HG03571 (cell line): ENCODE results near the gene LAGE3.
A peak's percentile ranks its signal among the peaks of the same experiment; 100 is the strongest.

Experiments used
- ATAC-seq: cut with Tn5 transposase; IDR thresholded peaks from one replicate; pipeline ENCODE4 v1.9.1; 2021; ENCODE audit not compliant: unreplicated experiment

LAGE3 gene

DNA sequence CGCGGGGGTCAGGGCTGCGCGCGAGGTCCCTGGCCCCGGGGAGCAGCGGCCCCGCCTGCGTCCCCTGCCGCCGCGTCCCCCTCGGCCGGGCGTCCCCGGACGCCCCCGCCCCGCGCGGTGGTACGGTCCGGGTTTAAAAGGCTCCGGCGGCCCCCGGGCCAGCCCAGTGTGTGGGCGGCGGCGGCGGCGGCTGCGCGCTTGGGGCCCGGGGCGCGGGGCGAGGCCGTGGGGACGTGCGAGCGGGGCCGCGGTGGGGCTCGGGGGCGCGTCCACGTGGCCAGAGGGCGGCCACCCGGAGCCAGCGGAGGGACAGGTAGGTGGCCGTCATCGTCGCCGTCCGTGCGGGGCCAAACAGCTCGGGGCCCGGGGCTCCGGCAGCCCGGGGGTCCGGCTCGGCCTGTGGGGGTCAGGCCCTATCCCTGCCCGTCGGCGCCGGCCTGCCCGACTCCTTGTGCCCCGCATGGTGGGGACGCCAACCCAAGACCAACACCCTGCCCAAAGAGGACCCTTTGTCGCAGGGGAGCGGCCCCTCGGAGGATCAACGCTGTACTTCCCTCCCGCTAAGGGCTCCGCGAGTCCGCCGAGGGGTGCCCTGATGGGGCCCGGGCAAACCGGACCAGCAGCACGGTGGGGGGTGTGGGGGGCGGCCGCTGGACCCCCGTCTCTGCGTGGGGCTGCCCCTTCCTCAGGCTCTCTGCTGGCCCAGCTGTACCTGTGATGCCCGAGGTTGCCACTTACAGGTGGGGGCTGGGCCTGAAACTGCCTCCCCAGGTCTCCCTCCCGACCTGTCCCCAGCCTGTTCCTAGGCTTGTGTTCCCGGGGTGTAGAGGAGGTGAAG, 20.7 kb downstream of the LAGE3 start, which contains the start of gene PLXNA3:
Gene PLXNA3 (plus strand): TSS at position 166 of the 838 bp plus-strand sequence. CDS start 1,903 bp downstream, outside the sequence.
- ATAC-seq, result peak; percentile 63

DNA sequence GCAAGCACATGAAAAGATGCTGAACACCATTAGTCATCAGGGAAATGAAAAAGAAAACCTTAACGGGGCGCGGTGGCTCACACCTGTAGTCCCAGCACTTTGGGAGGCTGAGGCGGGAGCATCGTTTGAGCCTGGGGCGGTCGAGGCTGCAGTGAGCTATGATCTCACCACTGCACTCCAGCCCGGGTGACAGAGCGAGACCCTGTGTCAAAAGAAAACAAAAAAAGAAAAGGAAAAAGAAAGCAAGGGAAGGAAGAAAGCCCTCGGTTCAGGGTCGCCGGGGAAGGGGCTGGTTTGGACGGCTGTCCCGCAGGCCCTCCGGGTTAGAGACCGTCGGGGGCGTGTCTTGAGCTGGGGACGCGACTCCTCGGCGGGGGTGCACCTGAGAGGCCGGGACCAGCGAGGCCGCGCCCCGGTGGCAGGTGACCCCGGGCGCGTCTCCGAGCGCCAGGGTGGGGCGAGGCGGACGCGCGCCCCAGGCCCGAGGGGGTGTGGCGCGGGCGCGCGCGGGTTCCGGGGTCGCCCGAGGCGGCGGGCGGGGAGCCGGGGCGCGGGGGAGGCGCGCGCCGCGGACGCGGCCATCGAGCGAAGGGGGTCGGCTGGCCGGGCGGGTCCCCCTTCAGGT, 21.5 kb downstream of the LAGE3 start:
- ATAC-seq, result peak; percentile 49

- ATAC-seq, result no peak
Measured at GRCh38 chrX:154452823-154453222, 26.3 kb downstream of the LAGE3 start.

DNA sequence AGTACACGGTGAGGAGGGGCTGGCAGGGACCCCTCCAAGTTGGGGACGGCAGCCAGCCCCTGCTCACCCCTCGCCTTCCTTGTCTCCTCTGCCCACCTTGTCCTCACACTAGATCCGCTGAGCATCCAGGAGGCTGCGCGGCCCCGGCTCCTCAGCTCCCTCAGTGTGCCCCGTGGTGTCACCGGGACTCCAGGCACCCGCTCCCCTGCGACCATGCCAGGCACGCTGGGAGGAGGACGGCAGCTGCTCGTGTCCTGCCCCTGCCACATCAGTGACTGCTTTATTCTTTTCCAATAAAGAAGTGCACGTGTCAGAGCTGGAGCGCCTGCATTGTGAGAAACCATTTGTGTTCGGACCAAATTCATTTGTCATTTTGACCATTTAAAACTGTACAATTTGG, 28.8 kb downstream of the LAGE3 start:
- ATAC-seq, result no peak

DNA sequence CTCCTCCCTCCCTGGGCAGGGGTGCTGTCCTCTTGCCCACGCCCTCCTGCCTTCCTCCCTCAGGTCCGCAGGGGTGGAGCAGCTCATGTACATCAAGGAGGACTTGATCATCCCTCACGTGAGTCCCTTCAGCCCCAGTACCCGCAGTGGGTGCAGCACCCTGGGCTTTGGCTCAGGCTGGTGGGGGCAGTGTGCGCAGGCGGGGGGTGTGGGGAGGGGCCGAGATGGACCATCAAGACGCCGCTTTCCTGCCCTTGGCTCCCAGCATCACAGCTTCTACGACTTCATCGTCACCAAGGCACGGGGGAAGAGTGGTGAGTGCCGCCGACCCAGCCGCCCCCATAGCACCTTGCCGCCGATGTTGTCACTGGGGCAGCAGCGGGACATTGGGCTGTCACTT, 29.5 kb downstream of the LAGE3 start:
- no peak for ATAC-seq

DNA sequence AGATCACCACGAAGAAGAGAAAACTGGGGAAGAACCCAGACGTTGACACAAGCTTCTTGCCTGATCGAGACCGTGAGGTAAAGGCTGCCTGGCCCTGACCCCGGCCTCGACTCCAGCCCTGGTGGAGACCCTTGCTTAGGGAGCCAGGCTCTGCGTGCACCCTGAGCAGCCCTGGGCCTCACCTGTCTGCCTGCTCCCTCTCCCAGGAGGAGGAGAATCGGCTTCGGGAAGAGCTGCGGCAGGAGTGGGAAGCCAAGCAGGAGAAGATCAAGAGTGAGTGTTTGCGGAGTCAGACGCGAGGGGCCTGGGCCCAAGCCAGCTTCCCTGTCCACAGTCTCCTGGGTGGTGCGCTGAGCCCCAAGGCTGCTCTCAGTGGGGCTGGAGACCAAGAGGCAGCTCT, 30.6 kb downstream of the LAGE3 start:
- ATAC-seq, result no peak

- ATAC-seq, result no peak
Measured at GRCh38 chrX:154446430-154446829, 32.7 kb downstream of the LAGE3 start.

DNA sequence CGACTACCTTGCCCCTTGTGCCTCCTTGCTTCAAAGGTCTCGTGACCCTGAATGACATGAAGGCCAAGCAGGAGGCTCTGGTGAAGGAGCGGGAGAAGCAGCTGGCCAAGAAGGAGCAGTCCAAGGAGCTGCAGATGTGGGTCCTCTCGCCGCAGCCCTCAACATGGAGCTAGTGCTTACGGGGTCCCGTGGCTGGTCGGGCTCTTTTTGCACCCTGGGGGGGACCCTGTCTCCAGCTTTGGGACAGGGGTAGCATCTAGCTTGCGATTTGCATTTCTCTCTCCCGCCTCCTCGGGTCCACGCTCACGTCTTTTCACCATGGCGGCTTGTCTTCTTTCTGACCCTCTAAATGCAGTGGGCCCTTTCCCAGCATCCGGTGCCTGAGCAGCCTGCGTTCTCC, 33.3 kb downstream of the LAGE3 start:
- no peak for ATAC-seq

DNA sequence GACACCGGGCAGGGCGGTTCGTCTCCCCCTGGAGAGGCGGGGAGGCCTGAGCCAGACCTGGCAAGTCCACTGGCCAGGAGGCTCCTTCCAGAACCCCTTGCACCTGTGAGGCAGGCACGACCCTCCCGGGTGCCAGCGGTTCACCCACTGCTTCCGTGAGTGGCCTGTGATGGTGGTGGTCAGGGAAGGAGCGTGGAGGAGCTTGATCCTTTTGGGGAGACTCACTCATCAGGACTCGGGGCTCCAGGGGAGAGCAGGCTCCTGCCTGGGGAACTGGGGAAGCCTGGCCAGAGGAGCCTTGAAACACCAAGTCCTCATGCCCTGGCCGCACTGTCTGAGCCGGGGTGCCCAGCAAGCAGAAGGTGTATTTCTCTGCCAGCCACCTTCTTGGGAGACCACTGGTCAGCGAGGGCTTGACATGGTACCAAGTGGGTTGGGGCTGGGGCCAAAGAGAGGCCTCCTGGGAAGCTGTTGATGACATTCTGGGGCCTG, 34.3 kb downstream of the LAGE3 start:
- no peak for ATAC-seq

DNA sequence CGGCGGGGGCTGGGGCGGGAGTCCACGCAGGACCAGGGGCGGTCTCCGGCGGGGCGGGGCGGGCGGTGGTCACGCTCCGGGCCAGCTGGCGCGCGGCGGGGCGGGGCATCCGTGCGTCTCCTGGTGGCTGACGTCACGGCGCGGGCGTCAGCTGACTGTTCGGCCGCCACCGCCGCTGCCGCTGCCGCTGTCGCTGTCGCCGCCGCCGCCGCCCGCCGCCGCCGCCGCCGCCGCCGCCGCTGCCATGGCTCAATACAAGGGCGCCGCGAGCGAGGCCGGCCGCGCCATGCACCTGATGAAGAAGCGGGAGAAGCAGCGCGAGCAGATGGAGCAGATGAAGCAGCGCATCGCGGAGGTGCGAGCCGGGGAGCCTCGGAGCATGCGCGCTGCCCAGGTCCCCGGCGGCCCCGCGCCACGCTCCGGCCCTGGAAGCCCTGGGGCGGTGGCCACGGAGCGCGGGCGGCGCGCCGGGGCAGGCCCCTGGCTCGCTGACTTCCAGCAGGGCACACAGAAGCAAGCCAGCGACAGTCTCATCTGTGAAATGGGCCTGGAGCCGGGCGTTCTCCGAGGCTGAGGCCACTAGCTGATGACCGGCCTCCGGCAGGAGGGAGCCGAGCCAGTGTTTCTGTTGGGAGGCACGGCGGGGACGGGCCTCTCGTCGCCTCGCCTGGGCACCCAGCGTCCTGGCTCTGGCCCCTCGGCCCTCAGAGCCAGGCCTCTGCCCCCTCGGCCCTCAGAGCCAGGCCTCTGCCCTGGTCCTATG, 34.9 kb downstream of the LAGE3 start, which contains the start of gene FAM50A:
Gene FAM50A (plus strand): TSS at position 150 of the 763 bp plus-strand sequence. CDS start 95 bp downstream, at position 245.
- ATAC-seq, result peak; percentile 72

DNA sequence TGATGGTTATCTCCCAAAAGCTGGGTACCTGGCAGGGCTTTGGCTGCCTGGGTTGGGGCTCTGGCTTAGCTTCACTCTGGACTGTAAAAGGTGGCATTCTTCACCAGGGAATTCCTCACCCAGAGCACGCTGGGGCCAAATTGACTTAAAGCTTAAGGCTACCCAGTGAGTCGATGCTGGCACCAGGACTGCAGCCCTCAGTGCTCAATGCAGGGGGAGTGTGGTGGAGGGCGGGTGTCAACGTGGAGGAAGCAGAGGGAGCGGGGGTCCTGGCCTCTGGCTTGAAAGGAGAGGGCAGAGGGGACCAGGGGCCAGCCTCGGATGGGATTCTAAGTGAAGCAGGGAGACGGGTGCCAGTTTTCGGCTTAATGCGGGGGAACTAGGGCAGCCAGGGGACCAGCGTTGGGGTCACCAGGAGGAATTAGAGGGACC, 35.6 kb downstream of the LAGE3 start:
- ATAC-seq, result no peak

DNA sequence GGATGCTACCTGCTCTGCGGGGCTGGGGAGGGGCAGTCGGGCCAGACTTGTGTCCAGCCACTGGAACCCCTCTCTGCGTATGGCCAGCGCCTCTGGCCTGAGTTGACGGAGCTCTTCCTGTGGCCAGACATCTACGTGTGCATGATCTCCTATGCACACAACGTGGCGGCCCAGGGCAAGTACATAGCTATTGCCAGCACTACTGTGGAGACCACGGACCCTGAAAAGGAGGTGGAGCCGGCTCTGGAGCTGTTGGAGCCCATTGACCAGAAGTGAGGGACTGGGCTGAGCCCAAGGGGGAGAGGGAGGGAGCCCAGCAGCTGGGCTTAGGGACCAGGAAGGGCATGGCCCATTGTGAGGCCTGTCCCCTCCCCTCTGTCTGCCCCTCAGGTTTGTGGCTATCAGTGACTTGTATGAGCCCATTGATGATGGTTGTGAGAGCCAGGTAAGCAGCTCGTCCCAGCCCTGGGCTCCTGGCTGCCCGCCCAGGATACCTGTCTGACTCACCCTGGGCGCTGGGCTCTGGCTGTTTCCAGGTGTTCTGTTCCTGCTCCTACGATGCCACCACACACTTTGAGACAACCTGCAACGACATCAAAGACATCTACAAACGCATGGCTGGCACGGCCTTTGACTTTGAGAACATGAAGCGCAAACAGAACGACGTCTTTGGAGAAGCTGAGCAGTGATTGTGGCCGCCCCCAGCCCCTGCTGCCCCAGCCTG, 36.9 kb downstream of the LAGE3 start:
- no peak for ATAC-seq

GRCh38 chrX:154441564-154441963, 37.5 kb downstream of the LAGE3 start:
- ATAC-seq, result no peak

DNA sequence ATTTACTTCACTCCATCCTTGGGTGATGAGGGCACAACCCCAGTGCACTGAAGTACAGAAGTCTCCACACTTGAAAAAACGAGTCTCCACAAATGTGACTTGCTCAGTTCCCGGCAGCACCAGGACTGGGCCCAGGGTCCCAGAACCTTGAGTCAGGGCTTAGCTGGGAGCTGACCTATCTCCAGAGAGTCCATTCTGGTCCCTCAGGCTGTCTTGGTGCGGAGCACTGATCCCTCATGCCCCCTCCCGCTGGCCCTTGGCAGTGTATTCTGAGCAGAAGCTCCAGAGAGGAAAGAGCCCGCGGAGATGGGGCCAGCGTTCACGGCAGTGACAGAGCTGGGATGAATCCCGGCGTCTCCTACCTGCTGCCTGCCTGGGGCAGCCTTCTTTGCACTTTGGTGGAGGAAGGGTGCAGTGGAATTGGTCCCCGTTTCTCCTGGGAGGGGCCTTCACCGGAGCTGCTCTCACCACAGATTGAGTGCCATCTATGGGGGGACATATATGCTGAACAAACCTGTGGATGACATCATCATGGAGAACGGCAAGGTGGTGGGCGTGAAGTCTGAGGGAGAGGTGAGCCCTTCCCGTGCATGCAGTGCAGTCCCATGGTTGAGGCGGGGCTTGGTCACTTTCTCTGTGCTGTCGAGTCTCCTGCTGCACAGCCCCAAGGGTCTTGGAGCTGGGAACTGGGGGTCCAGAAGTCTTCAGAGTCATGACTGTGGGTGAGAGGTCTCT, 38.3 kb downstream of the LAGE3 start:
- ATAC-seq, result no peak

DNA sequence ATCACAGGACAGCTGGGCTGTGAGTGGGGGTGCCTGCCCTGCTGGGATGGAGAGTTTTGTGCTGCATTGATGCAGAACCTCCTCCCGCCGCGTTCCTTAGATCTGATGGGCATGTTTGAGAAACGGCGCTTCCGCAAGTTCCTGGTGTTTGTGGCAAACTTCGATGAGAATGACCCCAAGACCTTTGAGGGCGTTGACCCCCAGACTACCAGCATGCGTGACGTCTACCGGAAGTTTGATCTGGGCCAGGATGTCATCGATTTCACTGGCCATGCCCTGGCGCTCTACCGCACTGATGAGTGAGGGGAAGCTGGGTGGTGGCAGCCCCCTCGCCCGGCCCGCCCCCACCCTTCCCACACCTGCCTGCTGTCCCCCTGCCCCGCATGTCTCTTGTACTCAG, 39.2 kb downstream of the LAGE3 start:
- ATAC-seq, result no peak

DNA sequence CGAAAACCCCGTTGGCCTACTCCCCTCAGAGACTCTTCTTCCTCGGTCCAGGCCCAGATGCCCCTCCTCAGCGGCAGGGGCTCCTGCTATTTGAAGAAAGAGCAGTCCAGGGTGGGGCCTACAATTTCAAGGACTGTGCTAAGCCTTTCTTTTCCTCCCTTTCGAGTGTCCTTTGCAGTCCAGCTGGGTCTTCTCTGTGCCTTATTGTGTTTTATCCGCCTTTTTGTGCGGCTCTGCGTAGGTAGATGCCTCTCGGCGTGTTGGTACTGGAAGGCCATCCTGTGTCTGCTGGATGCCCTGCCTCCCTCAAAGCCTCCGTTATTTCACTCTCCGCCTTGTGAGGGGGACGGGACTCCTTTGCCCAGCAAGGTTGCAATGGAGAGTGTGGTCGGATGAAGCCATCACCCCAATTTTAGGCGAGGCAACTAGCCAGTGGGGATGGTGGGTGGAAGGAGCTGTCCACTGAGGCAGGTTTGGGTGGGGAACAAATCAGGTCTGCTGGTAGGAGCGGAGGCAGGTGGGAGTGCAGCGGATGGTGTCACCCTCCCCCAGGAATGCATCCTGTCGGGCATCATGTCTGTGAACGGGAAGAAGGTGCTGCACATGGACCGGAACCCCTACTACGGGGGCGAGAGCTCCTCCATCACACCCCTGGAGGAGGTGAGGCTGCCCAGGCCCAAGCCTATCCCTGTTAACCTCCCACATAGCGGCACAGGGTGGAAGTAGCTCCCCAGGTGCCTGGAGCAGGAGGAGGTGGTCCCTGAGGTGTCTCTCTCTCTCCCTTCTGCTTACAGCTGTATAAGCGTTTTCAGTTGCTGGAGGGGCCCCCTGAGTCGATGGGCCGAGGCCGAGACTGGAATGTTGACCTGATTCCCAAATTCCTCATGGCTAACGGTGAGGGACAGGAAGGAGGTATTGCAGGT, 40.8 kb downstream of the LAGE3 start:
- ATAC-seq, result no peak

DNA sequence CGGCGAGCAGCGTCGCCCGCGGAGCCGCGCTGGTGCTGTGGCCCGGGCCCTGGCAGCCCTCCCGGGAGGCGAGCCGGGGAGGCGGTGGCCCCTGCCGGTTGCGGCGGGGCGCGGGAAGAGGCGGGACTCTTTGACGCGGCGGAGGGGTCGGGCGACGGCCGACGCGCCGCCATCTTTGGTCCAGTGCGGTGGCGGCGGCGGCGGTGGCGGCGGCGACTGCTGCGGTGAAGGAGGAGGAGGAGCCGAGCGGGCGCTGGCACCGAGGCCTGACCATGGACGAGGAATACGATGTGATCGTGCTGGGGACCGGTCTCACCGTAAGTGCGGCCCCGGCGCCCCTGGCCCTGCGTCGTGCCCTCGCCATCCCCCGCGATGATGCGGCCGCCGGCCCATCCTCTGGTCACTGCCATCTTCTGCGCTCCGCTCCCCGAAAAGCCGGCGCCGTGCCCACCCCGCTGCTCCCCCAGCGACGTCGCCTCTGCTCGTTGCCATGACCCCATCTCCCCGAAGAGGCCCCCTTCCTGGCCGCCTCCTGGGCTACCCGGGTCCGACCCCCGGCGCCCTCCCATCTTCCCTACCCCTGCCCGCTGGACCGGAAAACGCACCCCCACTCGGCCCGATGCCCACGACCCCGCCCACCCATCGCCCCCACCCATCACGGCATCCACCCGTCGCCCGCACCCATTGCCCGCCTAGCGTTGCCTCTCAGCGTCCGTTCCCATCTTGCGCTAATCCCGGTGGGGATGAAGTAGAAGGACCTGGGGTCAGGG, 41.9 kb downstream of the LAGE3 start, which contains the start of gene GDI1:
Gene GDI1 (plus strand): TSS at position 172 of the 770 bp plus-strand sequence. CDS start 101 bp downstream, at position 273.
- ATAC-seq, result no peak

- no peak for ATAC-seq
Measured at GRCh38 chrX:154436374-154436982, 42.6 kb downstream of the LAGE3 start.
